Left ventricle myocardium superior (tissue), 1 donor: ENCODE results near the gene SLC1A2. TPM values are rescaled to one million over a fixed set of nuclear protein-coding genes. Genes with fewer than 3 reads are reported as not detected.

Experiments used
- ATAC-seq: fragments of 200-7000 bp; cut with Tn5 transposase; one replicate; pipeline ENCODE4 v1.9.1; 2020; ENCODE audit warnings: mild to moderate bottlenecking, moderate library complexity
- DNase-seq: peaks from one replicate; pipeline ENCODE4 v3.0.0-alpha.2; 2020
- intact Hi-C: fragments of 100-400 bp; cut with micrococcal nuclease; formaldehyde crosslinking; loops from one replicate; pipeline ENCODE4 v1.11.0; 2022
- total RNA-seq: library from RNA; stranded (reverse); fragmentation: NEBNext Ultra II Directional; extraction: Animal tissue kit (Norgen Biotek cat#: 25700); gene quantifications from one replicate; pipeline ENCODE4 v1.2.1, GENCODE V29; 2021
- donor health status: DM: no; HTN: yes; CAD: no; lungs with severe emphysema.

SLC1A2 gene
- total RNA-seq, 1 donor from 2014 or later = 2.7 TPM

DNA sequence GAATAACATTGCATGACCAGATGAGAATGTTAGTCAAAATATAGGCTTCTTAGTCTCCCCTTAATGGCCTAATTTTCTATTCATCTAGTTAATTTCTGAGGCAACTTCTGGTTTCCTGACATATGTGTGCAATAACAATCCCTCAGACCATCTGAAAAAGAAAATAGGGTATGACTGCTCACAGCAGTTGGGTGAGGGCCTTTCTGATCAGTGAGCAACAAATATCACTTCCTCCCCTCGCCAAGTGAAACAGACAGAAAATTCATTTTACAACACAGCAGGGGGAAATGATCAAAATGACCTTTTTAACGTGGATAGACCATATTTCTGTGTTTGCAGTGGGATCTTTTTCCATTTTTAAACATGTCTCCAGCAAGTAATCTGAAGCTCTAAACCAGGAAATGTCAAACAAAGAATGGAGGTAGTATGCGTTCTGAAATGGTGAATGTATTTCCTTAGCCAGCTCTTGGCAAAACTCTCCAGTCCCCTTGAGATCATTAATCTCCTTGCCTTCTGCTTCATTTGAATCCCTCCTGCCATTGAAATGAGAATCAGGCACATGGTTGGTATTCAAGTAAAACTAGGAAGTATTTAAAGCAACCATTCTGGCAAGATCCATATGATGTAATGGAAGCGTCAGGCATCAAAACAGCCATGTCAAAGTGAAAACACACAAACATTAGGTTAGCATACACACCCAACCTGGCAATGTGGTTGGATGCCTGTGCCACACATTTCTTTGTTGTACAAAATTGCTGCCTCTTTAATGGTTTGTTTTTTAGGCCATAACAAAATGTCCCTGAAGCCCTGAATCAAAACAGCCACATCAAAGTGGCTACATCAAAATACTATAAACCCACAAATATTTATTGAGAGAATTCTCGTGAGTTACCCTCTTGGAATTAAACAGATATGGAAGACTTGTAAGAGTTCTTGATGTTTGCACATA lies 100.1 kb downstream of the SLC1A2 start:
- DNase-seq = no peak
- intact Hi-C loops = no loop called here
- ATAC-seq = no peak

DNA sequence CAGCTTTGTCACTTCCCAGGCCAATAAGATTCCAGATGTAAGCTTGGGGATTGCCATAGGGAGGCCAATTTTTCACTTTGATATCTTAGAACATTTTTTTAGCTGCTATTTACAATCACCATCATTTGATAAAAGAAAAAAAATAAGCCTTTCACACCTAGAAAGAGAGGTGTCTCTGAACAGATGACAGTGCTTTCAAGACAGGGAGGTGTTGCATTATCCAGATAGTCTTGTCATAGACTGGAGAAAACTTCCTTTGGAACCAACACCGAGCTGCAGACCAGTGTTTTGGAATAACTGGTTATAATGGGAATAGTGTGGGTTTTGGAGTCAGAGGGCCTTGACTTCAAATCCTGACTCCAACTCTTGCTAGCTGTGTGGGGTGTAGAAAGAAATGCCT lies 101.0 kb downstream of the SLC1A2 start:
- ATAC-seq (peak; percentile 43), DNase-seq (no peak)
- intact Hi-C loops = no loop called here

- intact Hi-C loops = no loop called here
- DNase-seq (no peak), ATAC-seq (no peak)
Measured at GRCh38 chr11:35317253-35317652, 102.1 kb downstream of the SLC1A2 start.

DNA sequence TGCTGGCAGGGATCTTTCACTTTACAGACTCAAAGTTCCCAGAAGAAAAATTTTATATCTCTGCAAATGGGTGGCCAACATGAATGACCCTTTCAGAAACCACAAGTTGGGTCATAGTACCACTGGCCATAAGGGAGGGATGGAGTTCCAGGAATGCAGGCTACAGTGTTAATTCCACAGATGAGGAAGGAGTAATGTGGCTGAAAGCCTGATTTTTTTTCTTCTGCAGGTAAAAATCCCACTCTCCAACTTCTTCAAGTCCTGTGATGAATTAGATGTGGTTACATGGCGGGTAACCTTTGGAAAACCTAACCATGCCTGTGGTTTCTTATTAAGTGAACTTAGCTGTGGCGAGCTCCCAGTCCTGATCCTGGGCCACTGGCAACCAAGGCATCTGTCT lies 103.2 kb downstream of the SLC1A2 start:
- no peak for ATAC-seq
- intact Hi-C loops = no loop called here

DNA sequence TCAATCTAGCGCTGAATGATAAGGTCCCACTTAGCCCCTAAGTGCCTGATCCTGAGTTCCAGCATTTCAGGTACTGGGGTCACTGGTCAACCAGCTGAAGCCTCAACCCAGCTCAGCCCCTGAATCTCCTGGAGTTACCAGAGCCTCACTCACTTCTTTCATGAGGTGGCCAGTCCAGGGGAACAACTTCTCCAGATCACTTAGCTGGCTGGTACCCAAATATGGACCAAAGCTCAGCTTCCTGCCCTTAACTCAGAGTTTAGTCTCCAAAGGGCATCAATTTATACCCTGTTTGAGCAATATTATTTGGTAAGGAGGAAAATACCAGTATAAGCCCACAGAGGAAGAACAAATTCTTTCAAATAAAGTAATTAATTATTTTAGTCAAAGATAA lies 105.6 kb downstream of the SLC1A2 start:
- DNase-seq (no peak), ATAC-seq (no peak)
- intact Hi-C loops = no loop called here

More for the DNA sequence above, 103.2 kb downstream of the SLC1A2 start:
- DNase-seq = no peak

DNA sequence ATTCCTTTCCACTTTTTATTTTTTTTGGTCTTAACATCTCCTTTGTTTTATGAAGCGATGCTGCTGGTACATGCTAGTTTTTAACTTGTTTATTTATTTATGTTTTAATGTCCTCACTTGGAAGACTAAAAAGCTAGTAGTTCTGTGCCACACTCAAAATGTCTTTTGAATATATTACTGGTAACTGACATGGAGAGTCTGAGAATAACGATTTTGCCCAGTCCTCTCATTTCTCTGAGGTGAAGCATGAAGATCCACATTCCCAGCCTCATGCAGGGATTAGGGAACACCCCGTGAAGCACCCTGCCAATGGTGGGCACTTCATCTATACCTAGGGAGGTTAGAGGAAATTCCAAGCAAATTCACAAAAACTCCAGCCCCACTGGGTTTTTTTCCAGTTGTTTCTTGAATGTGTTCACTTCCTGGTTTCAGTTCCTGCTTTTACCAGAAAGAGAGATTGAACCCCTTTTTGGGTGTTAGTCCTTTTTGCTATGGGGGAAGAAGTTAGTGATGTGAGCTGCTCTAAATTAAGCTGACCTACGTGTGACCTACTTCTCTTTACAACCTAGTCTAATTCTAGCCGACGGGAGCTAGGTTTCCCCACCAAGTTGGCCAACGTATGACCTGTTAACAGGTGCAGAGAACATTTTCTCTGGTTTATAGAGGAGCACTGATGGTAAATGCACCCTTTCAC lies 106.1 kb downstream of the SLC1A2 start:
- DNase-seq (no peak), ATAC-seq (peak; percentile 59)
- intact Hi-C loops = no loop called here

DNA sequence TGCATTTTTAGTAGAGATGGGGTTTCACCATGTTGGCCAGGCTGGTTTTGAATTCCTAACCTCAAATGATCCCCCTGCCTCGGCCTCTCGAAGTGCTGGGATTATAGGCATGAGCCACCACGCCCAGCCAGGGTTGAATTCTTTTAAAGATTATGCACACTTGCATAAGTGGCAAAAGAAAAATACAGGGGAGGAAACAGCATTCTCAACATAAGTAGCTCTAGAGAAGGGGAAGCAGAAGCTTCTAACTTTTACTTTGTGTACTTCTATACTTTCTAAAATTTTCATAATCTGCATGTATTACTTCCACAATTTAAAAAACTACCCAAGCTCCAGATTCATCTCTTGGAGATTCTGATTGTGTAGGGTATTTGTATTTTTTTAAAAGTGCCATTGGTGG lies 108.0 kb downstream of the SLC1A2 start:
- no peak for ATAC-seq
- intact Hi-C loops = no loop called here
- DNase-seq = no peak

DNA sequence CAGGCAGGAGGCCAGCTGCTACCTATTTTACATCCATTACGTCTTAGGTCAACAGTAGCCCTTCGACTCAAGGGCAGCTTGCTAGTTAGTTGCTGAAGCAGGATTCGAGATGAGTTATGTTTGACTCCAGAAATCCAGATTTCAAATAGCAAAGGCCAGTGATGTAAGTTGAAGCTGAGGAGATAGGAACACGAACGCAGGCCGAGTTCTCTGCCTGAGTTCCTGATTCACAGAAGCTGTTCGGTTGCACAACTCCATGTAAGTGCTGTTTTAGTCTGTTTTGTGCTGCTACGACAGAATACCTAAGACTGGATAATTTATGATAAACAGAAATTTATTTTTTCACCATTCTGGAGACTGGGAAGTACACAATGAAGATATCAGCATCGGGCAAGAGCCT lies 111.2 kb downstream of the SLC1A2 start:
- intact Hi-C loops = no loop called here
- no peak for DNase-seq

DNA sequence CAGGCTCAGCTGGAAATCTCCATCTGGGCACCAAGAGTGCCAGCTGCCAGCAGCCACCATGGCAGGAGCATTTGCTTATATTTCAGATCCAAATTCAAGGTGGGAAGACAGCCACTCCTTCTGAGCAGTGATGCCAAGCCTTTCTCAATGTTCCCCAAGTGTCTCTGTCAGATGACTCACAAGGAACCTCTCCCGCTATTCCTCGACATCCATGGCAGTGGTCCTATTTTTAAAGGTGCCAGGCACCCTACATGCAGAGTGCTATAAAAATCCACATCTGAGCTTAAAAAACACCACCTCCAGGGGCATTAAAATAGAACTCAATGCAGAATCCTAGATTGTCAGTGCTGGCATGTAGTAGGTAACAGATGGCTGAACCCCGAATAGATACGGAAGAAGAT lies 112.1 kb downstream of the SLC1A2 start:
- intact Hi-C loops = no loop called here

More for the DNA sequence above, 111.2 kb downstream of the SLC1A2 start:
- no peak for ATAC-seq

GRCh38 chr11:35305670-35306382 lies 113.5 kb downstream of the SLC1A2 start:
- intact Hi-C loops = no loop called here
- peak; percentile 47 for ATAC-seq

More for the DNA sequence above, 112.1 kb downstream of the SLC1A2 start:
- DNase-seq = no peak
- no peak for ATAC-seq

DNA sequence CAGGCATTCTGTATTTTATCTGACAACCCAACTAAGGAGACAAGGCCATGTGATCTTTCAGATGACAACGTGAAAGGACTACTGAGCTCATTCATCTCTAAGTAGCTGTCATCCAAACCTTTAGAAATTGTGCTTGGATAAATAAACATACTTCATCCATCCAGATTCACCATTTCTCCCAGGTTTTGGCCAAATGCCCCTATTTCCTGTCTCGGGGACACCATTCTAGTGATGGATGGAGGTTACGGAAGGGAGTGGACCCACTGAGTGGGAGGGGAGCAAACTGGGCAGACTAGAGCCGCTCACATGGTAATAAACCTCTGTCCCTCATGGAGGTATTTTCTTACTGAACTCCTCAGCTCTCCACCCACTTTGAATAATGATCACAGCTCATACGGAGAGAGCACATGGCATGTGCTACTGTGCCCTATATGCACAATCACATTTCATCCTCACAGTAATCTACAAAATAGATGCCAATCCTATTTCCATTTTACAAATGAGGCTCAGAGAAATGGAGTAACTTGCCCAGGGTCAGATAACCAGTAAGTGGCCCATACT lies 114.4 kb downstream of the SLC1A2 start:
- ATAC-seq (no peak), DNase-seq (no peak)
- intact Hi-C loops = no loop called here

More at GRCh38 chr11:35305670-35306382, 113.5 kb downstream of the SLC1A2 start:
- DNase-seq = no peak

DNA sequence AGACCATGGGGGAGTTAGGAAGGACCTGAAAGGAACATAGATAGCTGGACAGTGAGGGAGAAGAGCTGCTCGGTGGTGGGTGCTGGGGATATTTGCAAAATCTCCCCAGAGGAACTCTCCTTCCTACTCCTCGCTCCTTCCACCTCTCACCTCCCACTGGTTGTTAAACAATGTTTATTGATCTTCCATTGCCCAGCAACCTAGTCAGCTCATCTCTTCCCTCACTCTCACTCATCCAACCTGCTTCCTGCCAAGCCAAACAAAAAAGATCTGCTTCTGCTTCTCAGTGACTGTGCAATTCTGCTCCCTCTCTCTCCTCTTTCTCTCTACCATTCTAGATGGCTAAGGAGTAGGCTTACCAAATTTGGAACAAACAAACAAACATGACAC lies 115.0 kb downstream of the SLC1A2 start:
- peak; percentile 23 for ATAC-seq
- intact Hi-C loops = no loop called here
- no peak for DNase-seq

DNA sequence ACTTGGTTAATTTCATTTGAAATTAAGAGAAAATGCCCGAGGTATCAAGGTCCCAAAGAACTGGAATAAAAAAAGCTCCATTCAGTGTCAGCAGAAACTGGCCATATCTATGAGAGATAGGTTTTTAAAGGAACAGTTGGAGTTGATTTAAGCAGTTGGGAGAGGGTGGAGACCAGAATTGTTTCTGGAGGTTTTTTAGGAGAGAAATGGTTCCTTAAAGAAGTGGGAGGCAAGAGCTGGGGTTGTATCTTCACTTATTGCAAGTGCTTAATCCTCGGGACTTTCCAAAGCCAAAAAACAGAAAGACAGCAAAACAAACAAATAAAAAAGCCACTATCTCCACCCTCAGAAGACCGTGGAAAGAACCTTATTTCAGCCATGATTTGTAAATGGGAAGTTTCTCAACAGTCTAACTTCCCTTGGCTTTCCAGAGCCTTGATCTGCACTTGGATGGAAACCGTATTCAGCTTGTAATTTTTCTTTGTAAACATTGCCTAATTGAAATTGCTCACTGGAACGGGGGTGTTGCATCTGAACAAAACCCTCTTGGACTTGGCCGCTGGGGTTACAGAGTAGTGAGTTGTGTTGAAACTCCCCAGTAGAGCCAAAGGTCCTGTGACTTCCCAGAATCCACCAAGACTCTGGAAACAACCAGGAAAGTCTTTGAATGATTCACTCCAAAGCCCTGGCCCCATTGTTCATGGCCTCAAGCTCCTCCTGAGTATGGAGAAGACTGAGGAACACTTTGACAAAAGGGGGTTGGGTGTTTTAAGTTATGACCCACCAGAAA lies 115.6 kb downstream of the SLC1A2 start:
- DNase-seq = peak; percentile 32
- intact Hi-C loops = no loop called here
- ATAC-seq = peak; percentile 90

GRCh38 chr11:35302398-35302797 lies 117.0 kb downstream of the SLC1A2 start:
- ATAC-seq = no peak
- intact Hi-C loops = no loop called here
- no peak for DNase-seq

DNA sequence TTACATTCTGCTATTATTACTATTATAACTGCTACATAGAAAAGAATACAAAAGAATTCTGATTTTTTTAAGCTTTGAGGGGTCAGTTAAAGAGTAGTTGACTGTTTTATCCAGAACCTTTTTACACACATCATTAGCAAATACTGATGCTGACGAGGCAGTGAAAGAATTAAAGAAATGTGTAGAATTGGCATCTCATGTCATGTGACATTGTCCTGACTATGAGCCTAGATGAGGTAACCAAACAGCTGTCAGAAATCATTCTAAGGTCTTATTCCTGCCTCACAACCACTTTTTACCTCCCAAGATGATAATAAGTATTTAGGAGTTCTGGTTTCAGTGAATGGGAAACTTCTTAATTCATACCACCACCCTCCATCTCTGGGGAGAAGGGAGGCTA lies 121.0 kb downstream of the SLC1A2 start:
- ATAC-seq = no peak
- DNase-seq = no peak
- intact Hi-C loops = no loop called here

- ATAC-seq (no peak), DNase-seq (no peak)
- intact Hi-C loops = no loop called here
Measured at GRCh38 chr11:35295751-35296150, 123.6 kb downstream of the SLC1A2 start.

DNA sequence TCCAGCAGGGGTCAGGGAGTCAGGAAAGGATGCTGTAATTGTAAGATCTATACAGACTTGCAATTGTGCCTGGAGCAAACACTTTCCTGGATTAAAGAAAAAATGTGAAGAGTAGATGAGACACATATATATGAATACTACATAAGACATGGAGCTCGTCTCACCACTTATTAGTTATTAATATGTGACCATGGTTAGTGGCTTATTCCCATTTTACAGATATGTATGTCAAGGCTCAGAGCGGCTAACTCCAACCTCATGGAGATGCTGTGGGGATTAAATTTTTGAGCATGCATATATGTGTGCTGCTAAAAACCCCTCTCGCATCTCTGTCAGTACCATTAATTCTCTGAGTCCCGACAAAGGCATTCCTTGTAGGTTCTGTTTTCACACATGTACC lies 125.7 kb downstream of the SLC1A2 start:
- intact Hi-C loops = no loop called here
- DNase-seq = no peak

GRCh38 chr11:35293035-35293434 lies 126.3 kb downstream of the SLC1A2 start:
- intact Hi-C loops = no loop called here
- ATAC-seq = no peak
- no peak for DNase-seq

More for the DNA sequence above, 125.7 kb downstream of the SLC1A2 start:
- no peak for ATAC-seq

DNA sequence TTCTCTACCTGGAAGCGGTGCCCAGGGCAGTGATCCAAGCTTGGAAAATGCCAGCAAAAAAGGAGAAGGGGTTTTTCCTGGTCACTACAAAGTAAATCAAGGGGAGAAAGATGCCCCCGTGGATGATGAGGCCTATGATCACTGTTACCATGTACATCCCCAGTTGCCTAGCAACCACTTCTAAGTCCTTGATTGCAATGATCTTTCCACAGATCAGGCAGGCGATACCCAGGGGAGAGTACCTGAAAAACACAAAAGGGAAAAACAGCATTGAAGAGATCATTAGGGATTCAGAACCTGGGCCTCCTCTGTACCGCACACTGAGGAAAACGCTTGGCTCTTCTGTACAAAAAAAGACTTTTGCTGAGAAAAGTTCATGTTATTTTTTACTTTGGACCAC lies 127.1 kb downstream of the SLC1A2 start:
- ATAC-seq (no peak), DNase-seq (no peak)
- intact Hi-C loops = no loop called here
